ENCODE data around the gene SLC47A1. TPM values are rescaled to one million over a fixed set of nuclear protein-coding genes. Genes with fewer than 3 reads are reported as not detected.

SLC47A1 gene
- total RNA-seq, 2 experiments from 2014 or later: not detected

DNA sequence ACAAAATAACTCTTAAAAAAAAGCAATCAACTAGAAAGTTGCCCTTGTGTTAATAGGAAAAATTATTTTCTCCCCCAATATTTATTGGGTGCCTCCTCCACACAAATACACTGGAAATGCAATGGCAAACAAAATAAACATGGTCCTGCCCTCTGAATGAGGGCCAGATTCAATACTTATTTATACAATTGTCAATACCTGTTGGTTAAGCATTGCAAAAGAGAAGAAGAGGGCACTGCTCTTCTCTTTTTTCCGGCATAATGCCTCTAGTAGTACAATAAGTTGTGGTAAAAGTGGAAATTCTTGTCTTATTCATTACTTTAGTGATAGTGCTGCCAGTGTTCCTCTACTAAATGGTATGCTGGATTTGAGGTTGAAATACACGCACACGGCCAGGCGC is 92.4 kb downstream of the SLC47A1 start:
- H3K9me3 Mint-ChIP-seq: peaks cover 3% of the 10 kb centered on the region
- no peak overlapping the region for H3K4me3 Mint-ChIP-seq
- no peak overlapping the region for H3K27ac ChIP-seq (ENCODE audit: low read depth in 1 of 2, low read length in 2 of 2)
- H3K27me3 ChIP-seq (ENCODE audit: control insufficient read depth in 1 of 2, insufficient read depth in 2 of 2, low read length in 2 of 2): no peaks in the 10 kb centered on the region
- CTCF ChIA-PET: no interaction called here
- TF ChIP-seq, protein P1, sequence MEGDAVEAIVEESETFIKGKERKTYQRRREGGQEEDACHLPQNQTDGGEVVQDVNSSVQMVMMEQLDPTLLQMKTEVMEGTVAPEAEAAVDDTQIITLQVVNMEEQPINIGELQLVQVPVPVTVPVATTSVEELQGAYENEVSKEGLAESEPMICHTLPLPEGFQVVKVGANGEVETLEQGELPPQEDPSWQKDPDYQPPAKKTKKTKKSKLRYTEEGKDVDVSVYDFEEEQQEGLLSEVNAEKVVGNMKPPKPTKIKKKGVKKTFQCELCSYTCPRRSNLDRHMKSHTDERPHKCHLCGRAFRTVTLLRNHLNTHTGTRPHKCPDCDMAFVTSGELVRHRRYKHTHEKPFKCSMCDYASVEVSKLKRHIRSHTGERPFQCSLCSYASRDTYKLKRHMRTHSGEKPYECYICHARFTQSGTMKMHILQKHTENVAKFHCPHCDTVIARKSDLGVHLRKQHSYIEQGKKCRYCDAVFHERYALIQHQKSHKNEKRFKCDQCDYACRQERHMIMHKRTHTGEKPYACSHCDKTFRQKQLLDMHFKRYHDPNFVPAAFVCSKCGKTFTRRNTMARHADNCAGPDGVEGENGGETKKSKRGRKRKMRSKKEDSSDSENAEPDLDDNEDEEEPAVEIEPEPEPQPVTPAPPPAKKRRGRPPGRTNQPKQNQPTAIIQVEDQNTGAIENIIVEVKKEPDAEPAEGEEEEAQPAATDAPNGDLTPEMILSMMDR (IDR thresholded peaks at IDR 0.05): no peak
- no peaks in the 10 kb centered on the region for H3K4me1 ChIP-seq (ENCODE audit: insufficient read depth, low read length)
- H3K4me1 Mint-ChIP-seq (ENCODE audit: low read depth): no peaks in the 10 kb centered on the region
- peaks cover 3 to 7% of the 10 kb centered on the region in 2 experiments for H3K9me3 ChIP-seq (ENCODE audit: control insufficient read depth in 1 of 2, insufficient read depth in 1 of 2, low read length in 2 of 2)
- DNase-seq: no peak
- intact Hi-C loops (cut with DNase I, micrococcal nuclease): no loop called here
- H3K36me3 Mint-ChIP-seq (ENCODE audit: low read depth): peaks cover 3% of the 10 kb centered on the region
- H3K36me3 ChIP-seq (ENCODE audit: insufficient read depth, low read length): no peaks in the 10 kb centered on the region
- no peaks in the 10 kb centered on the region for H3K27me3 Mint-ChIP-seq
- H3K27ac Mint-ChIP-seq: no peak overlapping the region
- H3K4me3 ChIP-seq (ENCODE audit: low read length): no peak overlapping the region
- ATAC-seq (ENCODE audit: poor library complexity): no peak
- POLR2A ChIA-PET: no interaction called here

Other genes starting within 250 kb of the SLC47A1 start
- gene B9D1, start 171.1 kb upstream of the SLC47A1 start, total RNA-seq: under 1 TPM; 0.66 to 0.73 TPM
- 10 to 100 TPM; 15.2 to 17.3 TPM for gene MAPK7, start 155.4 kb upstream of the SLC47A1 start, total RNA-seq
- gene MFAP4, start 146.7 kb upstream of the SLC47A1 start, total RNA-seq: not detected
- gene RNF112, start 122.6 kb upstream of the SLC47A1 start, total RNA-seq: 1 to 10 TPM; 1.4 to 1.5 TPM
- 10 to 100 TPM; 20.0 to 20.9 TPM for gene ALDH3A2, start 114.9 kb downstream of the SLC47A1 start, total RNA-seq
- gene SLC47A2, start 182.7 kb downstream of the SLC47A1 start, total RNA-seq: not detected
- gene ALDH3A1, start 214.4 kb downstream of the SLC47A1 start, total RNA-seq: not detected